ENCODE measurements around the gene LPAR3. TPM values are rescaled to one million over a fixed set of nuclear protein-coding genes. Genes with fewer than 3 reads are reported as not detected.

The LPAR3 gene
- total RNA-seq, 4 donors from 2014 or later: 2.2 to 23.6 (median 13.5) TPM; not detected in 1

DNA sequence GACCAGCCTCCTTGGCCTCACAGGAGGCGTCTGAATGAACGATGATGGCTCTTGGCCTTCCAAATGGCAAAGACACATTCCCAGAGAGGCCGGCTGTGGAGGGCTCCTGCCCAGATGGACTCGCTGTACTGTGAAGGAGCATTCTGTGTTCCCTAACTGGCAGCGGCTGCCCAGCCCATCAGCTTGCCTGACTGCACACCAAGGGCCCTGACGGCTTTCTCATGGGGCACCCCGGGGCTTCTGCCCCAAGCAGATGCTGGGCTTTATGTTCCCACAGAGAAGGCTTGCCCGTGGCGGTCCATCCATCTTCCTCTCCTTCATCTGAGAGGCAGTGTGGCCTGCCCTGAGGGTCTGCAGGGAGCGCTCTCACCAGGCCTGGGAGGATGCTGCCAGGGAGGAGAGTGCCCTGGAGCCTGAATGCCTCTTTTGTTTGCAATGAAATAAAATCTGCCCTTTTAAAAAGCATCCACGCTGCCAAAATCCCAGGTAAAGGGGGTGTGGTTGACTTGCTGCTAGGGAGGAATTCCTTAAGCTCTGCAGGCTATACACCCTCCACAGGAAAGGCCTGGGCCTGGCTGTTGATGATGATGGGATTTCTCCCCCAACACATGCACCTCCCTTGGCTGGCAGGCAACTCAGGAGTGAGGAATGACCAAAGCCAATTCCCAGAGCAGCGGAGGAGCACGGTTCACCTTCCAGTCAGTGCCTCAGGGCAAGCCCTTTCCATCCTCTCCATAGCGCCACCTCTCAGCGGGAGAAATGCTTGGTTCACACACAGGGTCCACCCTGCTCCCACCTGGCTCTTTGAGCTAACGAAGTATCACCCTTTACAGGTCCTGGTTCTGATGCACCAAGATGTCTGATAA lies 118.1 kb downstream of the LPAR3 start:
- H3K4me1 ChIP-seq: no peaks in the 10 kb centered on the region
- H3K27ac ChIP-seq: no peak overlapping the region
- intact Hi-C loops (cut with DNase I; ENCODE audit: low total_unique reads): no loop called here
- H3K9me3 ChIP-seq: no peaks in the 10 kb centered on the region
- H3K27me3 ChIP-seq: no peaks in the 10 kb centered on the region
- no peak for DNase-seq
- no peaks in the 10 kb centered on the region for H3K36me3 ChIP-seq
- no peak for TF ChIP-seq POLR2A (IDR thresholded peaks at IDR 0.05)
- TF ChIP-seq, protein P1, sequence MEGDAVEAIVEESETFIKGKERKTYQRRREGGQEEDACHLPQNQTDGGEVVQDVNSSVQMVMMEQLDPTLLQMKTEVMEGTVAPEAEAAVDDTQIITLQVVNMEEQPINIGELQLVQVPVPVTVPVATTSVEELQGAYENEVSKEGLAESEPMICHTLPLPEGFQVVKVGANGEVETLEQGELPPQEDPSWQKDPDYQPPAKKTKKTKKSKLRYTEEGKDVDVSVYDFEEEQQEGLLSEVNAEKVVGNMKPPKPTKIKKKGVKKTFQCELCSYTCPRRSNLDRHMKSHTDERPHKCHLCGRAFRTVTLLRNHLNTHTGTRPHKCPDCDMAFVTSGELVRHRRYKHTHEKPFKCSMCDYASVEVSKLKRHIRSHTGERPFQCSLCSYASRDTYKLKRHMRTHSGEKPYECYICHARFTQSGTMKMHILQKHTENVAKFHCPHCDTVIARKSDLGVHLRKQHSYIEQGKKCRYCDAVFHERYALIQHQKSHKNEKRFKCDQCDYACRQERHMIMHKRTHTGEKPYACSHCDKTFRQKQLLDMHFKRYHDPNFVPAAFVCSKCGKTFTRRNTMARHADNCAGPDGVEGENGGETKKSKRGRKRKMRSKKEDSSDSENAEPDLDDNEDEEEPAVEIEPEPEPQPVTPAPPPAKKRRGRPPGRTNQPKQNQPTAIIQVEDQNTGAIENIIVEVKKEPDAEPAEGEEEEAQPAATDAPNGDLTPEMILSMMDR (IDR thresholded peaks at IDR 0.05): no peak
- H3K4me3 ChIP-seq: no peak overlapping the region

DNA sequence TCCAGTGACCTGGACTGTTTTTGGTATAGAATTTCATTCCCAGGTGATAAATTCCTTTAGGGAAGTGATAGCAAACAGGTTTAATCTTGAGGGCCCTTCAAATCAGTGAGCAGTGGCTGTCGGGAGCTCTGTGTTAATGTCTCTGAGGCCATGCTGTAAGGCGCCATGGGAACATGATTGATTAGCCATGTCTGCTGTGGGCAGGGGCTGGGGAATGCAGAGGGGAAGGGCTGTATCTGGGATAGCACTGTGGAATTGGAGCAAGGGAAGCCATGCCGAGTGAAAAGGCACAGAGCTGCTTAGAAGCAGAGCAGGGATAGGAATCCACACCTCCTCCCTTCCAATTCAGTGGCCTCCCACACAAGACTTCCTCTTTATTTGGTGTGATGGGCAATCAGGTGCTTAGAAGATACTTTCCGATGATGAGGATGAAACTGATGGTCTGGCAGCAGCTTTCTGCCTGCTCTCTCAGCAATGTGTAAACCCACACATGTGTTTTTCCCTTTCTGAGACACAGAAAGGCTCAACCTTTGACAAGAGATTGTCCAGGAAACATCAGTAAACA lies 119.0 kb downstream of the LPAR3 start:
- H3K4me1 ChIP-seq: no peaks in the 10 kb centered on the region
- DNase-seq: no peak
- H3K36me3 ChIP-seq: no peaks in the 10 kb centered on the region
- no peak overlapping the region for H3K27ac ChIP-seq
- no peaks in the 10 kb centered on the region for H3K27me3 ChIP-seq
- H3K9me3 ChIP-seq: no peaks in the 10 kb centered on the region
- H3K4me3 ChIP-seq: no peak overlapping the region
- TF ChIP-seq, protein P1 (IDR thresholded peaks at IDR 0.05): no peak
- no peak for TF ChIP-seq POLR2A (IDR thresholded peaks at IDR 0.05)
- intact Hi-C loops (cut with DNase I; ENCODE audit: low total_unique reads): no loop called here

DNA sequence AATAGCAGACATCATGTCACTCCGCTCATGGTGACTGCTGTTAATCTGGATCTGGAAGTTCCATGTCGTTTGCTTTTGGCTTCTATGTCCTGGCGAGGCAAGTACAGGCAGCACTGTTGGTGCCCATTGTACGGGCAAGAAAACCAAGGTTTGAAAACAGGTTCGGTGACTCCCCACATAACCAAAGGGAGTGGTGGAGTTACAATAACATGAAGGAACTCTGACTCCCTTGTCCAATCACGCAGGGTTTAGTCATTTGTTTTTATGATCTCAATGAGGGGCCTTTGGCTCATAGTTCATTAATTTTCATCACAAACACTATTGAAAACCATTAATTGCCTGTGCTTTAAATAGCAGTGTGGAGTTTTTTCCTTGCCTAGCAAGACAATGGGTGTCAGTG lies 119.8 kb downstream of the LPAR3 start:
- Histone ChIP-seq H3K4me1 (no peaks in the 10 kb centered on the region), H3K27ac (no peak overlapping the region), H3K4me3 (no peak overlapping the region), H3K27me3 (no peaks in the 10 kb centered on the region), H3K36me3 (no peaks in the 10 kb centered on the region), H3K9me3 (no peaks in the 10 kb centered on the region)
- DNase-seq: no peak
- intact Hi-C loops (cut with DNase I; ENCODE audit: low total_unique reads): no loop called here
- TF ChIP-seq, protein P1 (IDR thresholded peaks at IDR 0.05): no peak
- no peak for TF ChIP-seq POLR2A (IDR thresholded peaks at IDR 0.05)

DNA sequence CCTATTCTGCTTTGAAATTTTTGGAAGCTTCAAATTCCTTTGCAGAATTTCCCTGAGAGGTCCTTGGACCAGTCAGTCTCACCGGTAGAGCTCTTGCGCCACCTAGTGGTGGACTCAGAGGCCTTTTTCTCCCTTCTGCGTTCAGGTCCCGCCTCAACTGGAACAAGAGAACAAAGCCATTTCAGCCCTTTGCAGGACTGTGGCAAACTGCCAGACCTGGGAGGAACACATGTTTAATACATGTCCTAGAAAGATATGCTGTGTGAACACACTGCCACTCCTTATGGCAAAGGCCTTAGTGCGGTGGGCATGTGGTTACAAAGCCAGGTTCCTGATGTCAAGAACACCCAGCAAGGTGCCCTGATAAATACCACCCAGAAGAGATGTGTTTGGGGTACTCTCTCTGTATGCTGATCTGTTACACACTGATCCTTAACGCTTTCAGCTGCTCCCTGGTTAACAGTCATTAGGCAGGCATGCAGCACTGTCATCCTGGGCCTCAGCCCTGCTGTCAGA lies 120.5 kb downstream of the LPAR3 start:
- H3K27me3 ChIP-seq: no peaks in the 10 kb centered on the region
- H3K27ac ChIP-seq: no peak overlapping the region
- H3K9me3 ChIP-seq: no peaks in the 10 kb centered on the region
- no peaks in the 10 kb centered on the region for H3K4me1 ChIP-seq
- H3K4me3 ChIP-seq: no peak overlapping the region
- H3K36me3 ChIP-seq: no peaks in the 10 kb centered on the region
- no peak for TF ChIP-seq POLR2A (IDR thresholded peaks at IDR 0.05)
- TF ChIP-seq, protein P1 (IDR thresholded peaks at IDR 0.05): peak; percentile 86 to 98 (median 92)
- intact Hi-C loops (cut with DNase I; ENCODE audit: low total_unique reads): no loop called here
- peak; percentile 83 to 87 for DNase-seq

DNA sequence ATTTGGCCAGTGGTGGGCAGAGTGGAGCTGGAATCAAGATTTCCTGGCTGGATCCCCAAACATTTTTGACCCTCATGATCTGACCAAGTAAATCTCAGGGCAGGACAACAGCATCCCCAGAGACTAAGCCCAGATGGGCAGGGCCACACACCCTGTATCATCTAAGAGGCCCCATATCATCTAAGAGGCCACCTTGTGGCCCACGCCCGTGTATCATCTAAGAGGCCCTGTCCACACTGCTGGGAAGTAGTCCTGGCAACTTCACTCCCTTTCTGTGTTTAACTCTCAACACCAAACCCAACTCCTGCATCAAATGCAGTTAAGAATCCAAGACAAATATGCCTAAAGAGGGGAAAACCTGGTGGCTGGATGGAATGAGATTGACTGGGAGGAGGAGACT lies 121.1 kb downstream of the LPAR3 start:
- no peaks in the 10 kb centered on the region for H3K36me3 ChIP-seq
- H3K4me3 ChIP-seq: no peak overlapping the region
- intact Hi-C loops (cut with DNase I; ENCODE audit: low total_unique reads): no loop called here
- no peaks in the 10 kb centered on the region for H3K4me1 ChIP-seq
- H3K27ac ChIP-seq: no peak overlapping the region
- TF ChIP-seq POLR2A (IDR thresholded peaks at IDR 0.05): no peak
- TF ChIP-seq, protein P1 (IDR thresholded peaks at IDR 0.05): no peak
- no peaks in the 10 kb centered on the region for H3K27me3 ChIP-seq
- no peak for DNase-seq
- no peaks in the 10 kb centered on the region for H3K9me3 ChIP-seq
